WTC11 (cell line): ENCODE data around the gene MPZL3. TPM values are rescaled to one million over a fixed set of nuclear protein-coding genes. Genes with fewer than 3 reads are reported as not detected.

Experiments
- ATAC-seq: fragments of 200-7000 bp; cut with Tn5 transposase; 2 replicates; pipeline ENCODE4 v1.10.0; 2021; ENCODE audit warnings: mild to moderate bottlenecking, moderate library complexity
- CTCF ChIA-PET: fragments of 300-600 bp; sonication (Branson Sonifier 250); formaldehyde crosslinking; loops from one replicate; lab custom pipeline; 2021; ENCODE audit warnings: antibody characterized with exemption; lab: Charles Lee
- POLR2A ChIA-PET: fragments of 350-600 bp; sonication (Branson Sonifier 250); formaldehyde crosslinking; loops from one replicate; lab custom pipeline; 2021; ENCODE audit warnings: antibody characterized with exemption; lab: Charles Lee
- DNase-seq: peaks from one replicate; pipeline ENCODE4 v3.0.0; 2021; ENCODE audit warnings: low spot score
- H3K27ac Mint-ChIP-seq: 2 replicates; pipeline ENCODE4 v1.8.0; 2021; ENCODE audit warnings: mixed read lengths
- H3K27me3 Mint-ChIP-seq: 2 replicates; pipeline ENCODE4 v1.8.0; 2021; ENCODE audit warnings: low read depth, mild to moderate bottlenecking, moderate library complexity, mixed read lengths
- H3K36me3 Mint-ChIP-seq: 2 replicates; pipeline ENCODE4 v1.8.0; 2021; ENCODE audit warnings: mixed read lengths
- H3K4me1 Mint-ChIP-seq: 2 replicates; pipeline ENCODE4 v1.8.0; 2022; ENCODE audit warnings: mixed read lengths
- H3K4me3 Mint-ChIP-seq: 2 replicates; pipeline ENCODE4 v1.8.0; 2021; ENCODE audit warnings: mild to moderate bottlenecking, moderate library complexity, mixed read lengths
- H3K9me3 Mint-ChIP-seq: 2 replicates; pipeline ENCODE4 v1.8.0; 2021; ENCODE audit warnings: mixed read lengths
- HMGA2 ChIP-seq: fragments of 250-450 bp; sonication (Bioruptor Pico); IDR thresholded peaks from 2 replicates; pipeline ENCODE4 v1.4.0; 2021; ENCODE audit warnings: mild to moderate bottlenecking, moderate library complexity
- JAZF1 ChIP-seq: fragments of 250-450 bp; sonication (Bioruptor Pico); IDR thresholded peaks from 2 replicates; pipeline ENCODE4 v1.9.0; 2021; ENCODE audit warnings: moderate library complexity, mild to moderate bottlenecking, inconsistent platforms
- MYBL2 ChIP-seq: sonication (generic); formaldehyde crosslinking; IDR thresholded peaks from 2 replicates; pipeline ENCODE4 v1.8.1; 2023; ENCODE audit warnings: mild to moderate bottlenecking, moderate library complexity, missing genetic modification reagents
- SP1 ChIP-seq: sonication (generic); formaldehyde crosslinking; conservative IDR thresholded peaks from 2 replicates; pipeline ENCODE4 v1.8.1; 2022; ENCODE audit warnings: missing genetic modification reagents
- ZNF416 ChIP-seq: fragments of 250-450 bp; sonication (Bioruptor Pico); IDR thresholded peaks from 2 replicates; pipeline ENCODE4 v1.9.0; 2021; ENCODE audit warnings: mild to moderate bottlenecking, inconsistent platforms
- total RNA-seq: library from RNA; stranded (reverse); gene quantifications from 3 replicates; pipeline ENCODE4 v1.2.3, GENCODE V29; 2021
- TF ChIP-seq, protein P1 (sequence below): sonication (generic); formaldehyde crosslinking; IDR thresholded peaks from 2 replicates; pipeline ENCODE4 v1.8.0; 2022; ENCODE audit warnings: mild to moderate bottlenecking, missing genetic modification reagents
- TF ChIP-seq, protein P2 (sequence below): sonication (generic); formaldehyde crosslinking; IDR thresholded peaks from 2 replicates; pipeline ENCODE4 v1.8.1; 2023; ENCODE audit warnings: mild to moderate bottlenecking, missing genetic modification reagents, borderline replicate concordance
- TF ChIP-seq, protein P3 (sequence below): sonication (generic); formaldehyde crosslinking; IDR thresholded peaks from 2 replicates; pipeline ENCODE4 v1.8.1; 2023; ENCODE audit warnings: mild to moderate bottlenecking, missing genetic modification reagents, moderate library complexity
- TF ChIP-seq, protein P4 (sequence below): sonication (generic); formaldehyde crosslinking; IDR thresholded peaks from 2 replicates; pipeline ENCODE4 v1.8.1; 2023; ENCODE audit warnings: mild to moderate bottlenecking, missing genetic modification reagents
- TF ChIP-seq, protein P5 (sequence below): sonication (generic); formaldehyde crosslinking; IDR thresholded peaks from 2 replicates; pipeline ENCODE4 v1.8.1; 2022; ENCODE audit warnings: mild to moderate bottlenecking, missing genetic modification reagents, moderate library complexity, borderline replicate concordance

Gene MPZL3
- total RNA-seq, 1 experiment from 2014 or later: 2.1 TPM

DNA sequence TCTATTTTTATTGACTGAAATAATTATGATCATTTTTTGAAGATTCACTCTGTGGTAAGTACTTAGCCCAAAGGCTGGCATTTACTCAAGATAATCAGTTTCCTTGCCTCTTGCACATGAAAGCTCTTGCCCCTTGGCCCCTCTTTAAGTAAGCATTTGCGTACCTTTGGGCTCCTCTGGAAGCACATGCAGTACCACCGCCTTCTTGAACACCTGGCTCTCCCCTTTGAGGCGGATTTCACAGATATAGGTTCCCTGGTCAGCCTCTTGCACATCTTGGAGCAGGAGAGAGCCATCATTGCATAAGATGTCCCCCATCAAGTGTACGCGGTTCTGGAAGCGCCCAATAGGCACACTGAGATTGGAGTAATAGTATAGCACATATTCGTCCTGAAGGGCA lies 41.8 kb downstream of the MPZL3 start:
- H3K9me3 Mint-ChIP-seq: no peaks in the 10 kb centered on the region
- no peak overlapping the region for H3K4me3 Mint-ChIP-seq
- peaks cover 34% of the 10 kb centered on the region for H3K27me3 Mint-ChIP-seq
- POLR2A ChIA-PET: no interaction called here
- DNase-seq: no peak
- CTCF ChIA-PET: interaction anchor here (1.7 to 5.8 kb wide), 2 partner anchors 12 to 39 kb away, joined by 4 to 44 read pairs; no protein-coding TSS in a partner anchor
- no peak for ATAC-seq
- H3K4me1 Mint-ChIP-seq: peaks cover 56% of the 10 kb centered on the region
- TF ChIP-seq, protein P1, sequence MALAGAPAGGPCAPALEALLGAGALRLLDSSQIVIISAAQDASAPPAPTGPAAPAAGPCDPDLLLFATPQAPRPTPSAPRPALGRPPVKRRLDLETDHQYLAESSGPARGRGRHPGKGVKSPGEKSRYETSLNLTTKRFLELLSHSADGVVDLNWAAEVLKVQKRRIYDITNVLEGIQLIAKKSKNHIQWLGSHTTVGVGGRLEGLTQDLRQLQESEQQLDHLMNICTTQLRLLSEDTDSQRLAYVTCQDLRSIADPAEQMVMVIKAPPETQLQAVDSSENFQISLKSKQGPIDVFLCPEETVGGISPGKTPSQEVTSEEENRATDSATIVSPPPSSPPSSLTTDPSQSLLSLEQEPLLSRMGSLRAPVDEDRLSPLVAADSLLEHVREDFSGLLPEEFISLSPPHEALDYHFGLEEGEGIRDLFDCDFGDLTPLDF: no peak
- TF ChIP-seq JAZF1 (CRISPR knock-in tag): no peak
- no peak for TF ChIP-seq SP1 (CRISPR knock-in tag)
- H3K36me3 Mint-ChIP-seq: no peaks in the 10 kb centered on the region
- H3K27ac Mint-ChIP-seq: peak overlapping the region; percentile 29; the same call in 1 of the 2 replicates

DNA sequence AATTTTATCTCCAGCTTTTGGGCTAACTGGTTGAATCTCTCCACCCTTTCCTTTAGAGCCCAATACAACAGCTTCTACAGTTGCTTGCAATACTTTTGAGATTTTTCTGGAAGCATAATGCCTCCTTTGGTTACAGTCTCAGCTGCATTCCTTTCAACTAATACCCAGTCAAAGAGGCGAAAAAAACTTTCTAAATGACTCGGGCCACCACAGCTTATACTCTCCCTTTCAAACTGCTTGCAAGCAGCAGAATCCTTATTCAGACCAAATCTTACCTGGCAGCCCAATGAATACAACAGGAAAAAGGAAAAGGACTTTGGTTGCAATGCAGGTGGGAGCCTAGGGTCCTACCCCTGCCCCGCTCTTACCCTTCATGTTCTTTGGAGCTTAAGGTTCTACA lies 43.1 kb downstream of the MPZL3 start:
- DNase-seq: no peak
- H3K36me3 Mint-ChIP-seq: no peaks in the 10 kb centered on the region
- ChIA-PET POLR2A (no interaction called here), CTCF (interaction anchor here (0.9 to 2.4 kb wide), 3 partner anchors 11 to 86 kb away, joined by 3 to 13 read pairs (median 4); no protein-coding TSS in a partner anchor)
- H3K4me1 Mint-ChIP-seq: peaks cover 47% of the 10 kb centered on the region
- H3K27me3 Mint-ChIP-seq: peaks cover 35% of the 10 kb centered on the region
- no peak overlapping the region for H3K27ac Mint-ChIP-seq
- ATAC-seq: no peak
- no peaks in the 10 kb centered on the region for H3K9me3 Mint-ChIP-seq
- H3K4me3 Mint-ChIP-seq: no peak overlapping the region
- TF ChIP-seq, protein P2, sequence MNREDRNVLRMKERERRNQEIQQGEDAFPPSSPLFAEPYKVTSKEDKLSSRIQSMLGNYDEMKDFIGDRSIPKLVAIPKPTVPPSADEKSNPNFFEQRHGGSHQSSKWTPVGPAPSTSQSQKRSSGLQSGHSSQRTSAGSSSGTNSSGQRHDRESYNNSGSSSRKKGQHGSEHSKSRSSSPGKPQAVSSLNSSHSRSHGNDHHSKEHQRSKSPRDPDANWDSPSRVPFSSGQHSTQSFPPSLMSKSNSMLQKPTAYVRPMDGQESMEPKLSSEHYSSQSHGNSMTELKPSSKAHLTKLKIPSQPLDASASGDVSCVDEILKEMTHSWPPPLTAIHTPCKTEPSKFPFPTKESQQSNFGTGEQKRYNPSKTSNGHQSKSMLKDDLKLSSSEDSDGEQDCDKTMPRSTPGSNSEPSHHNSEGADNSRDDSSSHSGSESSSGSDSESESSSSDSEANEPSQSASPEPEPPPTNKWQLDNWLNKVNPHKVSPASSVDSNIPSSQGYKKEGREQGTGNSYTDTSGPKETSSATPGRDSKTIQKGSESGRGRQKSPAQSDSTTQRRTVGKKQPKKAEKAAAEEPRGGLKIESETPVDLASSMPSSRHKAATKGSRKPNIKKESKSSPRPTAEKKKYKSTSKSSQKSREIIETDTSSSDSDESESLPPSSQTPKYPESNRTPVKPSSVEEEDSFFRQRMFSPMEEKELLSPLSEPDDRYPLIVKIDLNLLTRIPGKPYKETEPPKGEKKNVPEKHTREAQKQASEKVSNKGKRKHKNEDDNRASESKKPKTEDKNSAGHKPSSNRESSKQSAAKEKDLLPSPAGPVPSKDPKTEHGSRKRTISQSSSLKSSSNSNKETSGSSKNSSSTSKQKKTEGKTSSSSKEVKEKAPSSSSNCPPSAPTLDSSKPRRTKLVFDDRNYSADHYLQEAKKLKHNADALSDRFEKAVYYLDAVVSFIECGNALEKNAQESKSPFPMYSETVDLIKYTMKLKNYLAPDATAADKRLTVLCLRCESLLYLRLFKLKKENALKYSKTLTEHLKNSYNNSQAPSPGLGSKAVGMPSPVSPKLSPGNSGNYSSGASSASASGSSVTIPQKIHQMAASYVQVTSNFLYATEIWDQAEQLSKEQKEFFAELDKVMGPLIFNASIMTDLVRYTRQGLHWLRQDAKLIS (CRISPR knock-in tag): no peak
- TF ChIP-seq, protein P3, sequence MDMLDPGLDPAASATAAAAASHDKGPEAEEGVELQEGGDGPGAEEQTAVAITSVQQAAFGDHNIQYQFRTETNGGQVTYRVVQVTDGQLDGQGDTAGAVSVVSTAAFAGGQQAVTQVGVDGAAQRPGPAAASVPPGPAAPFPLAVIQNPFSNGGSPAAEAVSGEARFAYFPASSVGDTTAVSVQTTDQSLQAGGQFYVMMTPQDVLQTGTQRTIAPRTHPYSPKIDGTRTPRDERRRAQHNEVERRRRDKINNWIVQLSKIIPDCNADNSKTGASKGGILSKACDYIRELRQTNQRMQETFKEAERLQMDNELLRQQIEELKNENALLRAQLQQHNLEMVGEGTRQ (CRISPR knock-in tag): no peak
- no peak for TF ChIP-seq MYBL2

DNA sequence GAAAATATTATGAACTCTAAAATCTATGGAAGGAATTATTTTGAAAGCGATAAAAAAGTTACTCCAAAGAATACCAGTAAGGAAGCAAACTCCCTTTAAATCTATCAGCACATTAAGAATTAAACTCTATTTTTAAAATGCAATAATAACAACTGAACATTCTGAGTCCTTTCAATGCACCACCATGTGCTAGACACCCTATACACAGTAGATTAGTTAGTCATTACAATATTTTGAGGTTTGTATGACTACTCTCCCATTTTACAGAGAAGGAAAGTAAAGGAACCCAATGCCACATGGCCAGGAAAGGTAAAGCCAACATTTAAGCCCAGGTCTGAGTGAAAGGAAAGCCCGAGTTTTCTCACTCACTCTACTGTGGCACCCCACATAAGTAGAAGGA lies 45.1 kb downstream of the MPZL3 start:
- POLR2A ChIA-PET: no interaction called here
- Mint-ChIP-seq H3K9me3 (no peaks in the 10 kb centered on the region), H3K27ac (no peak overlapping the region), H3K4me1 (peaks cover 27% of the 10 kb centered on the region)
- ATAC-seq: no peak
- no peak for TF ChIP-seq HMGA2 (CRISPR knock-in tag)
- TF ChIP-seq, protein P4, sequence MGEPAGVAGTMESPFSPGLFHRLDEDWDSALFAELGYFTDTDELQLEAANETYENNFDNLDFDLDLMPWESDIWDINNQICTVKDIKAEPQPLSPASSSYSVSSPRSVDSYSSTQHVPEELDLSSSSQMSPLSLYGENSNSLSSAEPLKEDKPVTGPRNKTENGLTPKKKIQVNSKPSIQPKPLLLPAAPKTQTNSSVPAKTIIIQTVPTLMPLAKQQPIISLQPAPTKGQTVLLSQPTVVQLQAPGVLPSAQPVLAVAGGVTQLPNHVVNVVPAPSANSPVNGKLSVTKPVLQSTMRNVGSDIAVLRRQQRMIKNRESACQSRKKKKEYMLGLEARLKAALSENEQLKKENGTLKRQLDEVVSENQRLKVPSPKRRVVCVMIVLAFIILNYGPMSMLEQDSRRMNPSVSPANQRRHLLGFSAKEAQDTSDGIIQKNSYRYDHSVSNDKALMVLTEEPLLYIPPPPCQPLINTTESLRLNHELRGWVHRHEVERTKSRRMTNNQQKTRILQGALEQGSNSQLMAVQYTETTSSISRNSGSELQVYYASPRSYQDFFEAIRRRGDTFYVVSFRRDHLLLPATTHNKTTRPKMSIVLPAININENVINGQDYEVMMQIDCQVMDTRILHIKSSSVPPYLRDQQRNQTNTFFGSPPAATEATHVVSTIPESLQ (CRISPR knock-in tag): no peak
- TF ChIP-seq, protein P5, sequence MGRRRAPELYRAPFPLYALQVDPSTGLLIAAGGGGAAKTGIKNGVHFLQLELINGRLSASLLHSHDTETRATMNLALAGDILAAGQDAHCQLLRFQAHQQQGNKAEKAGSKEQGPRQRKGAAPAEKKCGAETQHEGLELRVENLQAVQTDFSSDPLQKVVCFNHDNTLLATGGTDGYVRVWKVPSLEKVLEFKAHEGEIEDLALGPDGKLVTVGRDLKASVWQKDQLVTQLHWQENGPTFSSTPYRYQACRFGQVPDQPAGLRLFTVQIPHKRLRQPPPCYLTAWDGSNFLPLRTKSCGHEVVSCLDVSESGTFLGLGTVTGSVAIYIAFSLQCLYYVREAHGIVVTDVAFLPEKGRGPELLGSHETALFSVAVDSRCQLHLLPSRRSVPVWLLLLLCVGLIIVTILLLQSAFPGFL (CRISPR knock-in tag): no peak
- no peak for TF ChIP-seq ZNF416
- TF ChIP-seq, all 79 proteins: peak for 0
- H3K36me3 Mint-ChIP-seq: no peaks in the 10 kb centered on the region
- DNase-seq: no peak
- CTCF ChIA-PET: interaction anchor here (0.5 to 2.4 kb wide), 2 partner anchors 9 to 743 kb away, joined by 4 to 13 read pairs; no protein-coding TSS in a partner anchor
- H3K4me3 Mint-ChIP-seq: no peak overlapping the region
- peaks cover 35% of the 10 kb centered on the region for H3K27me3 Mint-ChIP-seq
